IPS DF 4.7 (cell line): ENCODE measurements around the gene LCN15.
"Not testable (repeated sequence)": the region's sequence is repeated elsewhere in the genome, so short reads cannot be mapped to it uniquely, and the experiment has no call there.

Experiments used
- DNase-seq: peaks from one replicate; pipeline ENCODE4 v3.0.0-alpha.2; 2013; ENCODE audit warnings: low spot score; ENCODE audit errors: extremely low read depth

The LCN15 gene

GRCh38 chr9:136775191-136775590, 10.9 kb upstream of the LCN15 start:
- DNase-seq, result no peak

- no peak for DNase-seq
Measured at GRCh38 chr9:136774416-136775045, 10.2 kb upstream of the LCN15 start.

- no peak for DNase-seq
Measured at GRCh38 chr9:136773386-136774044, 9.2 kb upstream of the LCN15 start.

- no peak for DNase-seq
Measured at GRCh38 chr9:136771907-136772415, 7.6 kb upstream of the LCN15 start.

DNA sequence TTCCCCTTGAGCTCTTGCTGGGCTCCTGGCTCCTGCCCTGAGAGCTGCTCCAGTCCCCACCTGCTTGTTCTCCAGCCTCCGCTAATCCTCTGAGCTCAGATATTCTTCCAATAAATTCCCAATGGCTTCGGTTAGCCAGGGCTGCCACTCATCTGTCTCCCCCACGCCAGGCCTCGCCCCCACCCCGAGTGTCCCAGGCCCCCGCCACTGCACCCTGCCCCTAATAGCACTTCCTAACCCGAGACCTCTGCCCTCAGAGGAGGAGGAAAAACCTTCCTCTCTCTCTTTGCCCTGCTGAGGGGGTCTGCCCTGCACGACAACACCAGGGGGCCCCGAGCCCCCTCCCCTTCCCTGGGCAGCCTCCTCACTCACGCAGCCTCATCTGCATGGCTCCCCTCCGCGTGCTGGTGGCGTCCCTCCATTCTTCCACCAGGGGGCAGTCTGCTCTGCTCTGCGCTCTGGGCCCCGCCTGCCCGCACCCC, 5.4 kb upstream of the LCN15 start:
- no peak for DNase-seq

- DNase-seq, result not testable (repeated sequence)
Measured at GRCh38 chr9:136766410-136767120, 2.2 kb upstream of the LCN15 start.

DNA sequence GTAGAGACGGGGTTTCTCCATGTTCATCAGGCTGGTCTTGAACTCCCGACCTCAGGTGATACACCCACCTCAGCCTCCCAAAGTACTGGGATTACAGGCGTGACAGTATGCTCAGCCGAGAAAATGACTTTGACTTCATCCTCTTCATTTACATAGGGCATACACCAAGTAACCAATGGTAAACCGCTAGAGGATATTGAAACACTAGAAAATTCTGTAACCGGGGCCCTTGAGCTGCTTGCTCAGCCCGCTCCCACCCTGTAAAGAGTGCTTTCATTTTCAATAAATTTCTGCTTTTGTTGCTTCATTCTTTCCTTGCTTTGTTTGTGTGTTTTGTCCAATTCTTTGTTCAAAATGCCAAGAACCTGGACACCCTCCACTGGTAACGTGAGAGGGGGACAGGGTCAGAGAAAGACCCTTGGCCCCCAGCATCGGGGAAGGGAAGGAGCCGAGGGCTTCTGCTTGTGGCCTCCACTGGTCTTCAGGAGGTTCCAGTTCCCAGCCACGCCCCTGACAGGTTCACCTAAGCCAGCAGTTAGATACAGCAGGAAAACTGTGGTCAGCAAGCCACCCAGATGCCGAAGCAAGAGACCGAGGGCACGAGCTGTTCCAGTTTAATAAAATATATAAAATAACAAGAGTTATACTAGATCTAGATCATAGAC, 1.6 kb upstream of the LCN15 start:
- not testable (repeated sequence) for DNase-seq

- no peak for DNase-seq
Measured at GRCh38 chr9:136765041-136765440, 723 bp upstream of the LCN15 start.

GRCh38 chr9:136763649-136764035, 676 bp downstream of the LCN15 start:
- DNase-seq, result no peak

GRCh38 chr9:136762915-136763648, 1.2 kb downstream of the LCN15 start:
- DNase-seq, result no peak

GRCh38 chr9:136762221-136762691, 2.1 kb downstream of the LCN15 start:
- DNase-seq, result no peak

DNA sequence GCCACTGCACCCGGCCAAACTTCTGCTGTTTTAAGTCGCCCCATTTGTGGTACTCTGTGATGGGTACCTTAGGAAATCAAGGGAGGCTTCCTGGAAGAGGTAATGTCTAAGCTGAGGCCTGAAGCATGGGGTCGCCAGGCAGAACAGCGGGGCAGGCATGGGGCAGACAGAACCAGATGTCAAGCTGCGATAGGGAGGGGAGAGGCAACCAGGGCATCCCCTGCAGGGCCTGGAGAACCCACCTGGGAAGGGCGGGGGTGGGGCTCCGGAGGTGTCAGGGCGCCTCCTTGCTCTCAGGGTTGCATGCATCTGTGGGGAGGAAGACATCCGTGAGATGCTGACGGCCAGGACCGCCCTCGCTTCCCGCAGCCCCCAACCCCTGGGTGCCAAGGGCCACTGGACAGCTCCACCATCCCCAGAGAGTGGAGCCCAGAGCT, 2.8 kb downstream of the LCN15 start:
- DNase-seq, result no peak

- DNase-seq, result not testable (repeated sequence)
Measured at GRCh38 chr9:136760834-136761544, 3.3 kb downstream of the LCN15 start.

GRCh38 chr9:136760424-136760823, 3.9 kb downstream of the LCN15 start:
- no peak for DNase-seq

DNA sequence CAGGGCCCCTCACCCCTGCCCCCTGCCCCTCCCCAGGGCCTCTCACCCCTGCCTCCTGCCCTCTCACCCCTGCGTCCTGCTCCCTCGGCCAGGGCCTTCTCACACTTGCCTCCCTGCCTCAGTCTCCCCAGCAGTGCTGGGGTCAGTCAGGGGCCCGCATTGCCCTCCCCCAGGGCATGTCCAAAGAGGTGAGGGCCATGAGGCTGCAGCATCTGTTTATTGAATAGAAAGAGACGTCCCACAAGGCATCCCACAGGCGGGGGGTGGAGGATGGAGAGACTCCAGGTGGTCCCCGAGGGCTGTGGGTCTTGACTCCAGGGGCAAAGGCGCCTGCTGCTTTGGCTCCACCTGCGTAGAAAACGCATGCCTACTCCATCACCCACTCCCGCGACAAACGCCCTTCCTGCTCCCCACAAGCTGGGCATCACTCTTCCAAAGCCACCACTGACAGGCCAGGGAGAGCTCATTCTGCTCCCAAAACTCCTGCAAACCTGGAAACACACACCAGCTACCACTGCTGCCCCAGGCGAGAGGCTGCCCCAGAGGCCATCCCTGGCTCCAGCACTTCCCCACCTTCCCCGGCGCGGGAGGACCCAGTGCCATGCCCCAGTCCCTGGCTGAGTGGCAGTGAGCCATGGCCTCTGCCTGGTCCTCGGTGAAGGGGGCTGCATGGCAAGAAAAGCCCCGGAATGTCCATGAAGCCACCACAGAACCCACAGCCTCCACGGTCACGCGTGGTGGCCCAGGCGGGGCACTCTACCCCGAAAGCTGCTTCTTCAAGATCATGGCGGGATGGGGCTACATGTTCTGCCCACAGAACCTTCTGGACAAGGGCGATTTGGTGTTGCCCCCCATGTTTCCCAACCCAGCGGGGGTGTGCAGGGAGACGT, 4.6 kb downstream of the LCN15 start:
- DNase-seq, result no peak

DNA sequence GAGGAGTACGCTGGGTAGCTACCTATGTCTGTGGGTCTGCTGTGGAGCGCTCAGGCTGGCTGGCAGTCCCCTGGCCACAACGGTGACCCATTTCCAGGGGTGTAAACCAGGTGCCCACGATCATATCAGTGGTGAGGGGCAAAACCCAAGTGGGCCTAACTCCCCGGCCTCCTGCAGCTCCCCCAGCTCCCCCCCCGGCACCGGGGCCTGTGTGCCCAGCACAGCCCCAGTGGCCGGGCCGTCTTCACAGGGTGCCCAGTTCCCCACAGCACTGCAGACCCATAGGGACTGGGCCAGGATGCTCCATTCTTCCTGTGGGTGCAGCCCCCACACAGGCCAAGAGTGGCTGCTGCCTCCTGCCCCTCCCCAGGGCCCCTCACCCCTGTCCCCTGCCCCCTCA, 5.3 kb downstream of the LCN15 start:
- no peak for DNase-seq

DNA sequence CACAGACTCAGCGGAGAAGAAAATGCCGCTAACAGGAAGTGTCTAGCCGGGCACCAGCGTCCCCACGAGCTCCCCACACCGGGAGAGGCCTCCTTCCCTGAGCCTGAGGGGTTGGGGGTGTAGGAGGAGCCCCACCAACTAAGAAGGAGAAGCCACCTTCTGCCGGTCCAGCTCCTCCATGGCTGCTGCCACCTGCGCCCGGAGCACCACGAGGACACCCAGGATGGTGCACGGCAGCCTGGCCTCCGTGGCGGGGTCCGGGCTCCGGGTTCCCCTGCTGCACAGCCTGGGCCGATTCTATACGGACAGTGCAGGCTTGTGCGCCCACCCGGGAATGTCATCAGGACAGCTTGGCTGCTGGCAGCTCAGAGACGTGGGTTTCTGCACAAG, 6.6 kb downstream of the LCN15 start:
- DNase-seq, result no peak

DNA sequence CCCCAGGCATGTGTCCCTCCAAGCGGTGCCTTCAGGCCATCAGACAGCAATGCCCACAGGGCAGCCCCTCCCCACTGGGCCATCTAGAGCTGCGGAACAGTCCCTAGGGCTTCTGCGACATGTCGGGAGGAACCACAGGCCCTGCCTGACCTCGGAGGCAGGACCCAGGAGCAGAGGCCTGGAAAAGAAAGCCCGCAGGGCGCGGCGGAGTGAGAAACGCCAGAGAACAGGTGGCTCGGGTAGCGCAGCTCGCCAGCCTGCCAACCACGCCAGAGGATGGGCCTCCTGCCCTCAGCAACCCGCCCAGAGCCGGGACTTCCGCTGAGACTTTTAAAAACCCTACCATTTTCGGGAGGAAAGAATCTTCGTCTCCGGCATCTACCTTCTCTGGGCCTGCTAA, 7.0 kb downstream of the LCN15 start:
- DNase-seq, result no peak

DNA sequence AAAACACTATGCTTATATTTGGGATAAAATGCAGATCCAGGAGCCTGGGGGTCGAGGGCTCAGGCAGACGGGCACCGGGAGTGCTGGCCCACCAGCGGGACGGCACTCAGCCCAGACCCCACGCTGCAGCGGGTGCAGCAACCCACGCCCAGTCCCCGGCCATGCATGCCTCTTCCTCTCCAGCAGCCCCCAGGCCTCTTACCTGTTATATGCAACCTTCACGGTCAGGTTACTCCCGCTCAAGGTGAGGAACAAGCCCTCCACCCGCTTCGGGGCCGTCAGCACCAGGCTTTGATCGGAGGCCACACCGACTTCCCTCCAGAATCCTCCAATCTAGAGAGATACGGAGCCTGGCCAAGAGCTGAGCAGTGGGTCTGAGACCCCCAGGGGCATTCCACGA, 7.5 kb downstream of the LCN15 start:
- no peak for DNase-seq
